Measurements from ENCODE around the gene FBXW7. TPM values are rescaled to one million over a fixed set of nuclear protein-coding genes. Genes with fewer than 3 reads are reported as not detected.

The FBXW7 gene
- total and polyA plus RNA-seq, 2 donors (not counting 1 experiment from before 2014, with no cell fraction given), result 23.0 to 125 TPM

GRCh38 chr4:152528060-152528459, 7.8 kb downstream of the FBXW7 start:
- Histone ChIP-seq H3K9ac (ENCODE audit: low read length) (no peak overlapping the region), H3K4me3 (ENCODE audit: control extremely low read depth in 1 of 5, extremely low read depth in 1 of 5, insufficient read depth in 1 of 5, low read depth in 2 of 5, low read length in 4 of 5) (no peak overlapping the region), H3K79me2 (ENCODE audit: control insufficient read depth, insufficient read depth, low read length) (peaks cover 94% of the 10 kb centered on the region), H3K27ac (ENCODE audit: low read length in 2 of 2) (no peak overlapping the region), H4K20me1 (ENCODE audit: control insufficient read depth, insufficient read depth, low read length, poor library complexity, severe bottlenecking) (peaks cover 25% of the 10 kb centered on the region), H3K27me3 (replicated peaks in 1 of 4; ENCODE audit: control extremely low read depth in 1 of 4, control insufficient read depth in 3 of 4, insufficient read depth in 4 of 4, low read length in 3 of 4) (no peaks in the 10 kb centered on the region), H3K9me3 (ENCODE audit: control extremely low read depth in 1 of 3, control insufficient read depth in 2 of 3, insufficient read depth in 1 of 3, low read length in 2 of 3) (no peaks in the 10 kb centered on the region), H3K4me1 (ENCODE audit: control insufficient read depth in 2 of 2, insufficient read depth in 2 of 2, low read length in 2 of 2) (peaks cover 12 to 14% of the 10 kb centered on the region in 2 donors), H3K36me3 (replicated peaks in 1 of 2; ENCODE audit: control extremely low read depth in 1 of 2, control insufficient read depth in 1 of 2, extremely low read depth in 1 of 2, insufficient read depth in 2 of 2, low read length in 1 of 2) (peaks cover 2 to 6% of the 10 kb centered on the region in 2 experiments), H2AFZ (ENCODE audit: insufficient read depth, low read depth, low read length, poor library complexity, severe bottlenecking) (no peak overlapping the region), H3K4me2 (replicated peaks; ENCODE audit: low read depth, low read length, poor library complexity, severe bottlenecking) (no peak overlapping the region)
- peaks cover 58% of the 10 kb centered on the region for H3K4me1 Mint-ChIP-seq
- TF ChIP-seq, protein P1, sequence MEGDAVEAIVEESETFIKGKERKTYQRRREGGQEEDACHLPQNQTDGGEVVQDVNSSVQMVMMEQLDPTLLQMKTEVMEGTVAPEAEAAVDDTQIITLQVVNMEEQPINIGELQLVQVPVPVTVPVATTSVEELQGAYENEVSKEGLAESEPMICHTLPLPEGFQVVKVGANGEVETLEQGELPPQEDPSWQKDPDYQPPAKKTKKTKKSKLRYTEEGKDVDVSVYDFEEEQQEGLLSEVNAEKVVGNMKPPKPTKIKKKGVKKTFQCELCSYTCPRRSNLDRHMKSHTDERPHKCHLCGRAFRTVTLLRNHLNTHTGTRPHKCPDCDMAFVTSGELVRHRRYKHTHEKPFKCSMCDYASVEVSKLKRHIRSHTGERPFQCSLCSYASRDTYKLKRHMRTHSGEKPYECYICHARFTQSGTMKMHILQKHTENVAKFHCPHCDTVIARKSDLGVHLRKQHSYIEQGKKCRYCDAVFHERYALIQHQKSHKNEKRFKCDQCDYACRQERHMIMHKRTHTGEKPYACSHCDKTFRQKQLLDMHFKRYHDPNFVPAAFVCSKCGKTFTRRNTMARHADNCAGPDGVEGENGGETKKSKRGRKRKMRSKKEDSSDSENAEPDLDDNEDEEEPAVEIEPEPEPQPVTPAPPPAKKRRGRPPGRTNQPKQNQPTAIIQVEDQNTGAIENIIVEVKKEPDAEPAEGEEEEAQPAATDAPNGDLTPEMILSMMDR (IDR thresholded peaks at IDR 0.05), result no peak
- TF ChIP-seq EZH2 (IDR thresholded peaks at IDR 0.05; ENCODE audit: borderline replicate concordance, insufficient read depth, low read depth, low read length, poor library complexity, severe bottlenecking), result no peak
- ChIA-PET POLR2A (interaction anchor here (1.6 kb wide), 1 partner anchor 8 kb away, joined by 3 read pairs; the partner anchor contains the start of gene FBXW7), CTCF (no interaction called here)
- intact Hi-C loops (cut with micrococcal nuclease), result no loop called here
- H3K27me3 Mint-ChIP-seq, result no peaks in the 10 kb centered on the region
- H3K9me3 Mint-ChIP-seq (ENCODE audit: insufficient read depth), result no peaks in the 10 kb centered on the region
- ATAC-seq (ENCODE audit: low read depth) (no peak), DNase-seq (no peak)
- H3K27ac Mint-ChIP-seq, result no peak overlapping the region
- no CpG with 5 or more reads among the region's 2 CpGs for WGBS (ENCODE audit: insufficient coverage)
- H3K4me3 Mint-ChIP-seq, result no peak overlapping the region

- Histone ChIP-seq H4K20me1 (ENCODE audit: control insufficient read depth, insufficient read depth, low read length, poor library complexity, severe bottlenecking) (peaks cover 31% of the 10 kb centered on the region), H3K4me1 (ENCODE audit: control insufficient read depth in 2 of 2, insufficient read depth in 2 of 2, low read length in 2 of 2) (peaks cover 7 to 14% of the 10 kb centered on the region in 2 donors)
- no peak for TF ChIP-seq EZH2 (IDR thresholded peaks at IDR 0.05; ENCODE audit: borderline replicate concordance, insufficient read depth, low read depth, low read length, poor library complexity, severe bottlenecking)
- TF ChIP-seq, protein P1 (IDR thresholded peaks at IDR 0.05), result no peak
These were observed 10.0 kb downstream of the FBXW7 start for GRCh38 chr4:152525878-152526277.

More at GRCh38 chr4:152525878-152526277, 10.0 kb downstream of the FBXW7 start:
- Mint-ChIP-seq H3K4me3 (no peak overlapping the region), H3K27ac (no peak overlapping the region), H3K27me3 (no peaks in the 10 kb centered on the region), H3K9me3 (ENCODE audit: insufficient read depth) (no peaks in the 10 kb centered on the region), H3K4me1 (peaks cover 60% of the 10 kb centered on the region)
- Histone ChIP-seq H3K4me2 (replicated peaks; ENCODE audit: low read depth, low read length, poor library complexity, severe bottlenecking) (no peak overlapping the region), H3K9me3 (ENCODE audit: control extremely low read depth in 1 of 3, control insufficient read depth in 2 of 3, insufficient read depth in 1 of 3, low read length in 2 of 3) (no peaks in the 10 kb centered on the region), H3K79me2 (ENCODE audit: control insufficient read depth, insufficient read depth, low read length) (peaks cover 95% of the 10 kb centered on the region), H2AFZ (ENCODE audit: insufficient read depth, low read depth, low read length, poor library complexity, severe bottlenecking) (no peak overlapping the region), H3K9ac (ENCODE audit: low read length) (no peak overlapping the region), H3K27me3 (replicated peaks in 1 of 4; ENCODE audit: control extremely low read depth in 1 of 4, control insufficient read depth in 3 of 4, insufficient read depth in 4 of 4, low read length in 3 of 4) (no peaks in the 10 kb centered on the region), H3K27ac (ENCODE audit: low read length in 2 of 2) (no peak overlapping the region), H3K4me3 (ENCODE audit: control extremely low read depth in 1 of 5, extremely low read depth in 1 of 5, insufficient read depth in 1 of 5, low read depth in 2 of 5, low read length in 4 of 5) (no peak overlapping the region), H3K36me3 (replicated peaks in 1 of 2; ENCODE audit: control extremely low read depth in 1 of 2, control insufficient read depth in 1 of 2, extremely low read depth in 1 of 2, insufficient read depth in 2 of 2, low read length in 1 of 2) (peaks cover 4 to 6% of the 10 kb centered on the region in 2 experiments)
- intact Hi-C loops (cut with micrococcal nuclease), result no loop called here
- ATAC-seq (ENCODE audit: low read depth) (no peak), DNase-seq (no peak)
- ChIA-PET CTCF (interaction anchor here (1.3 to 2.8 kb wide), 2 partner anchors 25 to 36 kb away, joined by 3 to 7 read pairs; no protein-coding TSS in a partner anchor), POLR2A (no interaction called here)
- WGBS (ENCODE audit: insufficient coverage), result 80% methylated on average over 1 of the region's 4 CpGs
